Measurements from ENCODE around the gene TM9SF4. TPM values are rescaled to one million over a fixed set of nuclear protein-coding genes. Genes with fewer than 3 reads are reported as not detected.

The TM9SF4 gene
- polyA plus RNA-seq, 1 experiment = 101 TPM

- POLR2A ChIA-PET = no interaction called here
- DNase-seq (ENCODE audit: low read depth) = no peak
- CTCF ChIA-PET = interaction anchor here (1.4 to 3.2 kb wide), 2 partner anchors 23 to 37 kb away, joined by 4 to 14 read pairs; no protein-coding TSS in a partner anchor
- Histone ChIP-seq H3K36me3 (ENCODE audit: control insufficient read depth, insufficient read depth, low read length) (no peaks in the 10 kb centered on the region), H3K4me3 (ENCODE audit: low read depth, low read length) (no peak overlapping the region), H3K27me3 (ENCODE audit: control insufficient read depth, insufficient read depth, low read length) (no peaks in the 10 kb centered on the region; the same call in 1 of the 2 replicates)
- no peak for TF ChIP-seq CTCF (IDR thresholded peaks at IDR 0.05; ENCODE audit: insufficient read depth, low read depth, low read length)
Observed at GRCh38 chr20:32068174-32068573, 41.3 kb upstream of the TM9SF4 start.

GRCh38 chr20:32069711-32070110 is 39.8 kb upstream of the TM9SF4 start:
- POLR2A ChIA-PET = no interaction called here
- no peak for DNase-seq (ENCODE audit: low read depth)

GRCh38 chr20:32070282-32070681 is 39.2 kb upstream of the TM9SF4 start:
- Histone ChIP-seq H3K27me3 (ENCODE audit: control insufficient read depth, insufficient read depth, low read length) (peaks cover 4% of the 10 kb centered on the region; the same call in 1 of the 2 replicates), H3K4me3 (ENCODE audit: low read depth, low read length) (no peak overlapping the region), H3K36me3 (ENCODE audit: control insufficient read depth, insufficient read depth, low read length) (no peaks in the 10 kb centered on the region)
- POLR2A ChIA-PET = no interaction called here
- CTCF ChIA-PET = no interaction called here
- no peak for DNase-seq (ENCODE audit: low read depth)
- no peak for TF ChIP-seq CTCF (IDR thresholded peaks at IDR 0.05; ENCODE audit: insufficient read depth, low read depth, low read length)

More at GRCh38 chr20:32069711-32070110, 39.8 kb upstream of the TM9SF4 start:
- CTCF ChIA-PET = no interaction called here
- no peak for TF ChIP-seq CTCF (IDR thresholded peaks at IDR 0.05; ENCODE audit: insufficient read depth, low read depth, low read length)
- Histone ChIP-seq H3K36me3 (ENCODE audit: control insufficient read depth, insufficient read depth, low read length) (no peaks in the 10 kb centered on the region), H3K4me3 (ENCODE audit: low read depth, low read length) (no peak overlapping the region), H3K27me3 (ENCODE audit: control insufficient read depth, insufficient read depth, low read length) (peaks cover 4% of the 10 kb centered on the region; the same call in 1 of the 2 replicates)

GRCh38 chr20:32070690-32071213 is 38.8 kb upstream of the TM9SF4 start:
- CTCF ChIA-PET = no interaction called here
- H3K4me3 ChIP-seq (ENCODE audit: low read depth, low read length) = no peak overlapping the region
- POLR2A ChIA-PET = no interaction called here
- DNase-seq (ENCODE audit: low read depth) = no peak
- TF ChIP-seq CTCF (IDR thresholded peaks at IDR 0.05; ENCODE audit: insufficient read depth, low read depth, low read length) = no peak
- no peaks in the 10 kb centered on the region for H3K36me3 ChIP-seq (ENCODE audit: control insufficient read depth, insufficient read depth, low read length)
- peaks cover 5% of the 10 kb centered on the region; the same call in 1 of the 2 replicates for H3K27me3 ChIP-seq (ENCODE audit: control insufficient read depth, insufficient read depth, low read length)

GRCh38 chr20:32071395-32072167 is 37.9 kb upstream of the TM9SF4 start:
- CTCF ChIA-PET = interaction anchor here (1.1 kb wide), 1 partner anchor 40 kb away, joined by 4 read pairs; no protein-coding TSS in a partner anchor
- POLR2A ChIA-PET = no interaction called here
- Histone ChIP-seq H3K4me3 (ENCODE audit: low read depth, low read length) (no peak overlapping the region), H3K27me3 (ENCODE audit: control insufficient read depth, insufficient read depth, low read length) (peaks cover 5% of the 10 kb centered on the region; the same call in 1 of the 2 replicates), H3K36me3 (ENCODE audit: control insufficient read depth, insufficient read depth, low read length) (no peaks in the 10 kb centered on the region)
- TF ChIP-seq CTCF (IDR thresholded peaks at IDR 0.05; ENCODE audit: insufficient read depth, low read depth, low read length) = no peak
- no peak for DNase-seq (ENCODE audit: low read depth)

All from BJ (cell line).